Measurements from ENCODE around the gene SLC27A1. TPM values are rescaled to one million over a fixed set of nuclear protein-coding genes. Genes with fewer than 3 reads are reported as not detected.
A peak's percentile ranks its signal among the peaks of the same experiment; 100 is the strongest.

Gene SLC27A1
- total and polyA plus RNA-seq, 10 of the 15 experiments (the other 5 are each of a cell fraction or from before 2014, with no cell fraction given), result 0.11 to 2.3 (median 1.2) TPM

- TF ChIP-seq PRDM15 (CRISPR knock-in tag; IDR thresholded peaks at IDR 0.05) (no peak), CREB1 (IDR thresholded peaks at IDR 0.05; ENCODE audit: low read depth) (peak; percentile 51; the same call in 1 of the 2 replicates), MTA2 (IDR thresholded peaks at IDR 0.05; ENCODE audit: low read depth) (peak; percentile 56; the same call in 1 of the 2 replicates), PAX8 (IDR thresholded peaks at IDR 0.05) (no peak), USF1 (IDR thresholded peaks at IDR 0.05; ENCODE audit: borderline replicate concordance, extremely low read length, insufficient read depth, low read depth, low read length) (no peak), IKZF2 (IDR thresholded peaks at IDR 0.05) (peak; percentile 43 to 61; a peak in 3 of 4 replicates)
Measured at GRCh38 chr19:17511724-17512573, 41.6 kb downstream of the SLC27A1 start (continued).
